Gastroesophageal sphincter (tissue), 3 donors: ENCODE data around the gene COPB1.

Experiments
- EP300 ChIP-seq: sonication (generic); formaldehyde crosslinking; IDR thresholded peaks from one replicate; pipeline ENCODE4 v1.6.1; 2017; ENCODE audit warnings: antibody characterized with exemption, mild to moderate bottlenecking
- POLR2AphosphoS5 ChIP-seq: sonication (generic); formaldehyde crosslinking; IDR thresholded peaks from one replicate; pipeline ENCODE4 v1.6.1; 2017; ENCODE audit warnings: antibody characterized with exemption
- TF ChIP-seq, protein P1 (sequence below), 4 experiments: fragments of 200-600 bp in 2 of 4; fragments of 450-650 bp in 2 of 4; sonication (generic) in 1 of 4; IDR thresholded peaks; one replicate each; pipeline ENCODE4 v1.5.1; 2017 to 2019; ENCODE audit warnings: antibody characterized with exemption in 4 of 4, mild to moderate bottlenecking in 2 of 4, moderate library complexity in 2 of 4

DNA sequence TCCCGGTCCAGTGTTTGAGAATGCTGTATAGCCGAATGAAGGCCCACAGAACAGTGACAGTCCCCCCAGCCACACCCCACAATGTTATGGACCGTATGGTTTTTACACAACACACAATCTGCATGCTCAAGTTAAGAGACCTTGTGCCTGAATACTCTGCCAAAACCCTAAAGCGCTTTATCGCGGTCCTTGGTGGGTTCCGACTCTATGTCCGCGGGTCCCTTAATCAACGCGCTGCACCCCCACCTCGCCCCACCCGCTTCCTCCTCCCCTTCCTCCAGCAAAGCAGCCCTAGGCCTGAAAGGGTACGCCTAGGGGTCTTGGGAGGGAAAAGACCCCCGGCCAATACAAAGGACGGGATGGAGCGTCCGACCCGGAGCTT lies 442 bp downstream of the COPB1 start:
- no peak for TF ChIP-seq EP300
- TF ChIP-seq, protein P1, sequence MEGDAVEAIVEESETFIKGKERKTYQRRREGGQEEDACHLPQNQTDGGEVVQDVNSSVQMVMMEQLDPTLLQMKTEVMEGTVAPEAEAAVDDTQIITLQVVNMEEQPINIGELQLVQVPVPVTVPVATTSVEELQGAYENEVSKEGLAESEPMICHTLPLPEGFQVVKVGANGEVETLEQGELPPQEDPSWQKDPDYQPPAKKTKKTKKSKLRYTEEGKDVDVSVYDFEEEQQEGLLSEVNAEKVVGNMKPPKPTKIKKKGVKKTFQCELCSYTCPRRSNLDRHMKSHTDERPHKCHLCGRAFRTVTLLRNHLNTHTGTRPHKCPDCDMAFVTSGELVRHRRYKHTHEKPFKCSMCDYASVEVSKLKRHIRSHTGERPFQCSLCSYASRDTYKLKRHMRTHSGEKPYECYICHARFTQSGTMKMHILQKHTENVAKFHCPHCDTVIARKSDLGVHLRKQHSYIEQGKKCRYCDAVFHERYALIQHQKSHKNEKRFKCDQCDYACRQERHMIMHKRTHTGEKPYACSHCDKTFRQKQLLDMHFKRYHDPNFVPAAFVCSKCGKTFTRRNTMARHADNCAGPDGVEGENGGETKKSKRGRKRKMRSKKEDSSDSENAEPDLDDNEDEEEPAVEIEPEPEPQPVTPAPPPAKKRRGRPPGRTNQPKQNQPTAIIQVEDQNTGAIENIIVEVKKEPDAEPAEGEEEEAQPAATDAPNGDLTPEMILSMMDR (IDR thresholded peaks at IDR 0.05) = no peak
- no peak for TF ChIP-seq POLR2AphosphoS5
